T-helper 1 cell treated with Interleukin-12 subunit alpha and Interleukin-12 subunit beta and Interleukin-4 antibody, amounts not matched to agents 30 ng/mL and 1 ng/mL, for 36 hours (primary cell): ENCODE data around the gene SLC13A1. TPM values are rescaled to one million over a fixed set of nuclear protein-coding genes. Genes with fewer than 3 reads are reported as not detected.

Source experiments
- total RNA-seq: library from RNA; stranded (reverse); gene quantifications from 2 replicates; pipeline ENCODE4 v1.2.3, GENCODE V29; 2022

Gene SLC13A1
- total RNA-seq, 1 donor from 2014 or later = not detected

Other genes starting within 250 kb of the SLC13A1 start
- not detected in 2 replicates for gene TAS2R16, start 204.3 kb downstream of the SLC13A1 start, total RNA-seq